IPS-15b (cell line): ENCODE measurements around the gene FLT1.

Experiments used
- H3K27me3 ChIP-seq: one replicate; pipeline ENCODE4 v1.6.1; 2013; ENCODE audit warnings: low read length; ENCODE audit not compliant: control insufficient read depth, insufficient read depth
- H3K36me3 ChIP-seq: one replicate; pipeline ENCODE4 v1.6.1; 2013; ENCODE audit warnings: low read length; ENCODE audit not compliant: control insufficient read depth, insufficient read depth
- H3K4me1 ChIP-seq: one replicate; pipeline ENCODE4 v1.6.1; 2013; ENCODE audit warnings: mild to moderate bottlenecking, low read length; ENCODE audit not compliant: control insufficient read depth, insufficient read depth
- H3K4me3 ChIP-seq: one replicate; pipeline ENCODE4 v1.5.1; 2013; ENCODE audit warnings: low read depth, low read length
- H3K9ac ChIP-seq: one replicate; pipeline ENCODE4 v1.6.1; 2013; ENCODE audit warnings: low read depth, mild to moderate bottlenecking, low read length
- H3K9me3 ChIP-seq: one replicate; pipeline ENCODE4 v1.6.1; 2013; ENCODE audit warnings: mild to moderate bottlenecking, low read length; ENCODE audit not compliant: control insufficient read depth, insufficient read depth

FLT1 gene

GRCh38 chr13:28495538-28496187 lies 735 bp upstream of the FLT1 start:
- peaks cover 38% of the 10 kb centered on the region for H3K27me3 ChIP-seq
- H3K4me3 ChIP-seq: peak overlapping the region; percentile 84
- H3K36me3 ChIP-seq: no peaks in the 10 kb centered on the region
- no peaks in the 10 kb centered on the region for H3K9me3 ChIP-seq
- no peak overlapping the region for H3K9ac ChIP-seq
- H3K4me1 ChIP-seq: peaks cover 14% of the 10 kb centered on the region

GRCh38 chr13:28494504-28494777 lies 487 bp downstream of the FLT1 start:
- H3K4me1 ChIP-seq: peaks cover 20% of the 10 kb centered on the region
- H3K4me3 ChIP-seq: peak overlapping the region; percentile 84
- H3K9me3 ChIP-seq: no peaks in the 10 kb centered on the region
- no peaks in the 10 kb centered on the region for H3K36me3 ChIP-seq
- H3K27me3 ChIP-seq: peaks cover 38% of the 10 kb centered on the region
- H3K9ac ChIP-seq: peak overlapping the region; percentile 38

- no peaks in the 10 kb centered on the region for H3K9me3 ChIP-seq
- H3K36me3 ChIP-seq: no peaks in the 10 kb centered on the region
- peaks cover 20% of the 10 kb centered on the region for H3K4me1 ChIP-seq
- H3K9ac ChIP-seq: peak overlapping the region; percentile 67
- H3K27me3 ChIP-seq: peaks cover 38% of the 10 kb centered on the region
- peak overlapping the region; percentile 84 for H3K4me3 ChIP-seq
Measured at GRCh38 chr13:28493740-28494503, 1.0 kb downstream of the FLT1 start.

DNA sequence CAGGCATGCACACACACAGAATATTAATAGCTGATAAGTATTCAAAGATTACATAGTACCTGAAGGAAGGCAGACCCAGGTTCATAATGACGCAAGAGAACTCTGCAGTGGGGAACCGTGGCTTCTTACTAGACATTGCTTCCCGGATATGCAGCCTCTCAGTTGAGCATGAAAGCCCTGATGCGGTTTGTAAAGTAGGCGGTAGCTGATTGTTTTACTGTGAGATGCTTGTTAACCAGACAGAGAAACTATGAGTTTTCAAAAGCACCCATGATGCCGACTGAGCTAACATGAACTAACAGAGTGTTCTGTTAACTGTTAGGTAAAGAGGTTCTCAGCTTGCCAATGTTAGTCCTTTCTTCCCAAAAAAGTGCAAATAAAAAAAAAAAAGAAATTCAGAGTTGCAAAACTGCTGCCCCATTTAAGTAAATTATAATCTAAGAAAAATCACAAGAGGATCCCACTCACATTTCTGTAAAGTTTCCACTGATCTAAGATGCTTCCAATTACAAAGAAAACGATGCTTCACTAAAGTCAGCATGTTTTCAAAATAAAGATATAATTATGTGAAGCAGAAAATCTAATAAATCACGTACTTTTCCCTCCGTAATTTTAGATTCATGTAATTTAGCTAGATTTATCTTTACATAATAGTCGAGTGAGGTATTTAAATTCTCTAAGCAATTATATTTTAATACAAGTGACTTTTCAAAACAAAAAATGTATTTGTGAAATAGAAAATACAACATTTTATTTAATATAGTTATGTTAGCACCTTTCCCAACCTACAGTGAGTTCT lies 2.2 kb downstream of the FLT1 start:
- Histone ChIP-seq H3K27me3 (peaks cover 35% of the 10 kb centered on the region), H3K36me3 (no peaks in the 10 kb centered on the region), H3K4me3 (peak overlapping the region; percentile 84), H3K4me1 (peaks cover 20% of the 10 kb centered on the region), H3K9me3 (no peaks in the 10 kb centered on the region), H3K9ac (no peak overlapping the region)

DNA sequence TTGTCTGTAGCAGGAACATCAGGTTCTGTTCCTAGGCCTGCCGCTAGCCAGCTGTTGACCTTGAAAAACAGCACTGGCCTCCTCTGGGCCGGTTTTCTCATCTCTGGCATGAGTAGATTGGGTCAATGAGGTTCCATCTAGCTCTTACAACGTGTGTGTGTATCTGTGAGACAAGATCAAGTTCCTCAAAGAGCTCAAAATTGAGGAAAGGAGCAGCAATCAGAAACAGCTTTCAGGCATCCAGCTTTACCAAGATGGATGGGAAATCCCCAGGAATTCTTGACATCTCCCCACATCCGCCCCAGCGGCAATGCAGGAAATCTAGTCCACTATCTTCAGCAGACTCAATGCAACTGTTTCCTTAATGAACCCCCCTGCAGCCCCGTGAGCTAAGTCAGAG lies 4.9 kb downstream of the FLT1 start:
- Histone ChIP-seq H3K4me3 (no peak overlapping the region), H3K36me3 (no peaks in the 10 kb centered on the region), H3K4me1 (peaks cover 20% of the 10 kb centered on the region), H3K9me3 (no peaks in the 10 kb centered on the region), H3K9ac (no peak overlapping the region), H3K27me3 (peaks cover 11% of the 10 kb centered on the region)

- H3K4me1 ChIP-seq: peaks cover 21% of the 10 kb centered on the region
- H3K9ac ChIP-seq: no peak overlapping the region
- H3K27me3 ChIP-seq: peaks cover 11% of the 10 kb centered on the region
Measured at GRCh38 chr13:28489524-28489931, 5.4 kb downstream of the FLT1 start.

GRCh38 chr13:28488376-28489005 lies 6.4 kb downstream of the FLT1 start:
- no peaks in the 10 kb centered on the region for H3K36me3 ChIP-seq
- peaks cover 30% of the 10 kb centered on the region for H3K4me1 ChIP-seq
- no peaks in the 10 kb centered on the region for H3K9me3 ChIP-seq
- H3K9ac ChIP-seq: no peak overlapping the region
- H3K4me3 ChIP-seq: no peak overlapping the region
- peaks cover 9% of the 10 kb centered on the region for H3K27me3 ChIP-seq

More at GRCh38 chr13:28489524-28489931, 5.4 kb downstream of the FLT1 start:
- Histone ChIP-seq H3K4me3 (no peak overlapping the region), H3K36me3 (no peaks in the 10 kb centered on the region), H3K9me3 (no peaks in the 10 kb centered on the region)

GRCh38 chr13:28485996-28486543 lies 8.9 kb downstream of the FLT1 start:
- no peaks in the 10 kb centered on the region for H3K36me3 ChIP-seq
- H3K9me3 ChIP-seq: no peaks in the 10 kb centered on the region
- H3K4me3 ChIP-seq: no peak overlapping the region
- H3K4me1 ChIP-seq: peaks cover 17% of the 10 kb centered on the region
- H3K27me3 ChIP-seq: no peaks in the 10 kb centered on the region
- H3K9ac ChIP-seq: no peak overlapping the region

DNA sequence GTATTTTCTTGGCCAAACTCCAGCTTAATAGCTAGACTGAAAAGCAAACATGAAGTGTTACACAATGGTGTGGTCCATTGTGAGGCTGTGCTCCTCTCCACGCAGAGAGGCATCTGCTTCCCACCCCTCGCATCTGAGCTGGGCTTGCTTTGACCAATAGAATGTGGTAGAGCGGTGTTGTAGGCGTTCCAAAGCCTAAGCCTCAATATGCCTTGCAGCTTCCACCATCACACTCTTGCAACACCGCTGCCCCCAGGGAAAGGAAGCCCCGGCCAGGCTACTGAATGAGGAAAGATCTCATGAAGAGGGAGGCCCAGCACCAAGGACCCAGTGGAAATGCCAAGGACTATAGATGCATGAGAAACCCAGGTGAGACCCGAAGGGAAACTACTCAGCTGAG lies 9.4 kb downstream of the FLT1 start:
- Histone ChIP-seq H3K27me3 (no peaks in the 10 kb centered on the region), H3K36me3 (no peaks in the 10 kb centered on the region), H3K9ac (no peak overlapping the region), H3K4me1 (peaks cover 17% of the 10 kb centered on the region), H3K9me3 (no peaks in the 10 kb centered on the region), H3K4me3 (no peak overlapping the region)

DNA sequence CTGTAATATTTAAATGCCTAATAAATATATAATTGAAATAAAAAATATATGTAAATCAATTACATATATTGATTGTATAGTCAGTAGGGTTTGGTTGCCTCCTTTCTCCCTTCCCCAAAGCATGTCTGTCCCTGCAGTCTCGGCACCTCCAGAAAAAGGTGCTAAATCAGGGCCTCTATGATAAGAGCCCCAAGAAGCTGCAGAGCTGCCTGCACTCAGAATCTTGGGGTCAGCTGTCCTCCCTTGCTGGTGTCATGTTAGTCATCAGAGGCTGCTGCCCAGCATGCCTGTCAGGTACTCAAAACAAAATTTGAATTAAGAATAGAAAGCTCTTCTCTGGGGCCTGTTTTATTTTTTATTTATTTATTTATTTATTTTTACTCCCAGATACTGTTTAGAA lies 9.8 kb downstream of the FLT1 start:
- Histone ChIP-seq H3K4me3 (no peak overlapping the region), H3K4me1 (peaks cover 14% of the 10 kb centered on the region), H3K27me3 (no peaks in the 10 kb centered on the region), H3K36me3 (no peaks in the 10 kb centered on the region), H3K9ac (no peak overlapping the region), H3K9me3 (no peaks in the 10 kb centered on the region)

- Histone ChIP-seq H3K4me1 (peaks cover 11% of the 10 kb centered on the region), H3K9me3 (no peaks in the 10 kb centered on the region), H3K36me3 (no peaks in the 10 kb centered on the region), H3K4me3 (no peak overlapping the region), H3K27me3 (no peaks in the 10 kb centered on the region), H3K9ac (no peak overlapping the region)
Measured at GRCh38 chr13:28483313-28483931, 11.5 kb downstream of the FLT1 start.
